Adrenal gland (tissue), 5 donors: Measurements from ENCODE around the gene DMRT1.

Source experiments
- POLR2A ChIP-seq, 2 donors: fragments of 450-650 bp; IDR thresholded peaks; one replicate each; pipeline ENCODE4 v1.6.1; 2017; ENCODE audit warnings: antibody characterized with exemption in 2 of 2, mild to moderate bottlenecking in 2 of 2, moderate library complexity in 1 of 2
- TF ChIP-seq, protein P1 (sequence below), 6 experiments: fragments of 450-650 bp in 4 of 6; fragments of 200-600 bp in 2 of 6; sonication (generic) in 1 of 6; IDR thresholded peaks; 1 replicate in 5 of 6; 2 replicates in 1 of 6; pipeline versions ENCODE4 v1.5.1 to v1.8.0; 2016 to 2021; ENCODE audit warnings: antibody characterized with exemption in 6 of 6, mild to moderate bottlenecking in 2 of 6, moderate library complexity in 1 of 6
- donor health status: DM: no; HTN: no; CAD: no.

DNA sequence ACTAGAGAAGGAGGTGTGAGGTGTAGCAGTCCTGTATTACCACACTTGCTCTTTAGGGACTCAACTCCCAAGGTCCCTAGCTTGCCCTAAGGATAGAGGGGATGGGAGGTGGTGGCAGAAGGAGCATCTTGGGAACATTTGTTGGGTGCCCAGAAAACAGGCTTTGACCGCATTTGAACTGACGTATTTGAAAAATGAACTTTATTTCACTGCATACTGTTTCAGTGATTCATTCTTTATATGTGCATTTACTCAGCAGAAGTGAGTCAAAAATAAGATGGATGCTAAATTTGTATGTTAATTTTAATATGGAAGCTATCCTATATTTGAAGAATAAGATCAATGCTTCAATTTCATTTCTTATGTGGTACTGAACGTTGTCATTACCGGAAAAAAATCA, 153.7 kb downstream of the DMRT1 start:
- TF ChIP-seq, protein P1, sequence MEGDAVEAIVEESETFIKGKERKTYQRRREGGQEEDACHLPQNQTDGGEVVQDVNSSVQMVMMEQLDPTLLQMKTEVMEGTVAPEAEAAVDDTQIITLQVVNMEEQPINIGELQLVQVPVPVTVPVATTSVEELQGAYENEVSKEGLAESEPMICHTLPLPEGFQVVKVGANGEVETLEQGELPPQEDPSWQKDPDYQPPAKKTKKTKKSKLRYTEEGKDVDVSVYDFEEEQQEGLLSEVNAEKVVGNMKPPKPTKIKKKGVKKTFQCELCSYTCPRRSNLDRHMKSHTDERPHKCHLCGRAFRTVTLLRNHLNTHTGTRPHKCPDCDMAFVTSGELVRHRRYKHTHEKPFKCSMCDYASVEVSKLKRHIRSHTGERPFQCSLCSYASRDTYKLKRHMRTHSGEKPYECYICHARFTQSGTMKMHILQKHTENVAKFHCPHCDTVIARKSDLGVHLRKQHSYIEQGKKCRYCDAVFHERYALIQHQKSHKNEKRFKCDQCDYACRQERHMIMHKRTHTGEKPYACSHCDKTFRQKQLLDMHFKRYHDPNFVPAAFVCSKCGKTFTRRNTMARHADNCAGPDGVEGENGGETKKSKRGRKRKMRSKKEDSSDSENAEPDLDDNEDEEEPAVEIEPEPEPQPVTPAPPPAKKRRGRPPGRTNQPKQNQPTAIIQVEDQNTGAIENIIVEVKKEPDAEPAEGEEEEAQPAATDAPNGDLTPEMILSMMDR (IDR thresholded peaks at IDR 0.05), result no peak
- TF ChIP-seq POLR2A (IDR thresholded peaks at IDR 0.05), result no peak
